ENCODE results near the gene PTPRD.
"Not testable (repeated sequence)": the region's sequence is repeated elsewhere in the genome, so short reads cannot be mapped to it uniquely, and the experiment has no call there.

PTPRD gene

DNA sequence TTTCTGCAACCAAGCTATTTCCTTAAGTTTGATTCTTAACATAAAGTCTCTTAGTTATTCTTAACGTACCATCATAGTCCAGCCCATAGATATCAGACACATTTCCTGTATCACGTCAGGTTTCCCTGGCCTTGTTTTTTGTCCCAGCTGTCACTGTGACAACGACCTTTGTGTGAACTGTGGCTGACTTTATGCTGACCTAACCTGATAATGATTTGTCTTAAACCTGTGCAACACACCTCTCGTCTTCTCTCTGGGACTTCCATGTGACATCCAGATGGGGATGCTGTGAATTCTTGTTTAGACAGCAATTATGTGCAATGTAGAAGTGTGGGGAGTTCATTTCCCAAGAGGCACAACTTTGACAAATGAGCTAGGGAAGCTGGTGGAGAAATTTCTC, 662.8 kb downstream of the PTPRD start:
- no peak for DNase-seq

DNA sequence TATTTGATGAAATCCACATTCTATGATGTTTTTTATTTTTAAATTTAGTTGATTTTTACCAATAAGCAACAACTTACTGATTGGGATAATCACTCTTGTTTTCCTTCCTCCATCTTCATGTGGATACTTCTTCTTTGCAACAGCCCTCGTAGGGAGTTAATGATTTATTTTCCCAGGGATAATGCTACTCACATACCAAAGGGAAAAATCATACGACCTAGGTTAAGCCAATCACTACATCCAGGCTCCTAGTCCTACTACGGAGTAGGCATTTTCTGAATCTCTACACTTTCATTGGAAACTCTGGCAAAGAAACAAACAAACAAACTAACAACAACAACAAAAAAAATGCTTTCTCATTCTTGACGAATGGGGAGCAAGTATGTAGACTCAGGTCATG, 663.4 kb downstream of the PTPRD start:
- DNase-seq = no peak

DNA sequence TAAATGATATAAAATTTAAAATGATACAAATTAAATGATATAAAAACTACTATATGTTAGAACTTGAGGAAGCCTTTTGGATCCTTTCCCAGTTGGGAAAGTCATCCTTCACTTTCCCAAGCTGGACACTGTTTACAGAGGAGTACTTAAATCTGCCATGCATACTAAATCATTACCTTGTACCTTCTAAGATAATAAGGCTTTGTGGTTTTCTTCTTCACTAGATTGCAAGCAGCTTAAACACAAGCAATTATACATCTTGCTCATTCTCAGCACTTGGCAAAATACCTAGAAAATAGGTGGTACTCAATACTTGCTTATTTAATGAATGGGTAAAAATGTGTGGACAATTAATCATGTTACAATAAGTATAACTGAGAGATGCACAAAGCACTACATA, 666.8 kb downstream of the PTPRD start:
- DNase-seq = no peak

DNA sequence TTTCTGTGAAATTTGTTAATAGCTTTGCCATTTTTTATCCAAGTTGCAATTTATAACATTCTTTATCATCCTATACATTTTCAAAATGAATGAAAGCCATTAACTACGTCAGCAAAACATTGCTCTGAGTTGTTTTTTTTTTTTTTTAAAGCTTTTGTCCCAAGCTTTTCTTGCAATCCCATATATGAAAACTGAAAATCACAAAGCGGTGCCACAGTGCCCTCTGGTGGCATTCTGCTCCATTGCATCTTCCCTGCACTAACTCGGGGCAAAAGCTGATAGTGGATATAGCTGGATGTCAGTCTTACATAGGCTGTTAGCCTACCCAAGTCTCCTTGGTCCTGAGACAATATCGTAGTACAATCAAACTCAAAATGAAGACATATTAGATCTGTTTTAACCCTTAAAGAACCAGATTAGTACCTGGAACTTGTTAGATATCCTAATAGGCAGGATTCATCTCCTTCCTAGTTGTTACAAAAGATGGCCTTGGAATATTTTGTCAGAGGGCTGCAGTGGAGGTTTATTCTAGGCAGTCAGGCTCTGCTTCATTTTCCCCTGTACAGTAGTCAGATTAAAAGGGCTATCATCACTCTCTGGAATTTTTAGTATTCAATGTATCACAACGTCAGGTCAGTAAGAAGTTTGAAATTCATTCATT, 669.9 kb downstream of the PTPRD start:
- peak; percentile 69 for DNase-seq

DNA sequence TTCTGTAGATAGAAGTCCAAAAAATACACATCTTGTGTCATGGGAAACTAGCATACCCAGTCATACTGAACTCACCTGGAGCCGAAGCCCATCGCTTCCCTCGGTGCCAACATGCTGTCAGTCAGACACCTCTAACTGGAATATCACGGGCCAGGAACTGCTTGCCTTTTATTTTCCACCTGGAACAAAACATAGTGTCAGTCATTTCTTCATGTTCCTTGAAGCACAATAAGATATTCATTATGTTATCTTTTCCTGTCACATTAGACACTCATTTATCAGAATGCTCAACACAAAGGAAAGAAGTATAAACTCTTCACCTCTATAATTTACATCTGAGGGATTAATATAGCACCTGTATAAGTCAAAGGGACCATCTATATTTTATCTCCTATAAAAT, 674.4 kb downstream of the PTPRD start:
- DNase-seq = no peak

DNA sequence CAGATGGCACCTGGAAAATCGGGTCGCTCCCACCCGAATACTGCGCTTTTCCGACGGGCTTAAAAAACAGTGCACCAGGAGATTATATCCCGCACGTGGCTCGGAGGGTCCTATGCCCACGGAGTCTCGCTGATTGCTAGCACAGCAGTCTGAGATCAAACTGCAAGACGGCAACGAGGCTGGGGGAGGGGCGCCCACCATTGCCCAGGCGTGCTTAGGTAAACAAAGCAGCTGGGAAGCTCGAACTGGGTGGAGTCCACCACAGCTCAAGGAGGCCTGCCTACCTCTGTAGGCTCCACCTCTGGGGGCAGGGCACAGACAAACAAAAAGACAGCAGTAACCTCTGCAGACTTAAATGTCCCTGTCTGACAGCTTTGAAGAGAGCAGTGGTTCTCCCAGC, 681.3 kb downstream of the PTPRD start:
- not testable (repeated sequence) for DNase-seq

DNA sequence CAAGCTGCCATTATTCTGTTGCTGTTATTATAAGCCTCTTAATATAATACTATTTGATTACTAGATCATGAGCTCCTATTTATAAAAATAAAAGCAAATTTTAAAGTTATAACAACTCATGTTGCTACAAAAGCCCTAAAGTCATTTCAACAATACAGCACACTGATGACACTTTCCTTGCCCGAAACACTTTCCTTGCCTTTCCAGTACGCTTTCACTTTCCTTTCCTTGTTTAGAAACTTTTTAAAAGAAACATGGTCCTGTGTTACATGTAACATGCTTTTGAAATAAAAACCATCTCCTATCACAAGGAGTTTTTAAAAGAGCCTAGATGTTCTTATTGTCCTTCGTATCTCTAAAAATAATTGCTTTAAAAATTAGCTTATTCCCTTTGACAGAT, 688.4 kb downstream of the PTPRD start:
- DNase-seq = no peak

DNA sequence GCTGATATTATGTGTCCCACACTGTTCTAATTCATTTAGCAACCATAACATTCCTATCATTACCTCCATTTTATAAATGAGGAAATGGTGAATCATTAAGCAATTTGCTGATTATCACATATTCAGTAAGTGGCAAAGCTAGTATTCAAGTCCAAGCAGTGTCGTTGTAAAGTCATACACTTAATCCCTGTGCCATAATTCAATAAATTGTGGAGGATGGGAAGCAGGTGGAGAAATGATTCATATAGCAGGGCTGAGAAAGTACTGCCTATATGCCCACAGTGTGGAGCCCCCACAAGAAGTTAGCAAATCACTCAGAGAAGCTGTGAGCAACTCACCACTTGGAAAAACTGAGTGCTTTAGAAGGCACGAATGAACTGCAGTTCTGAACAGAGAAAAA, 691.0 kb downstream of the PTPRD start:
- DNase-seq = no peak

DNA sequence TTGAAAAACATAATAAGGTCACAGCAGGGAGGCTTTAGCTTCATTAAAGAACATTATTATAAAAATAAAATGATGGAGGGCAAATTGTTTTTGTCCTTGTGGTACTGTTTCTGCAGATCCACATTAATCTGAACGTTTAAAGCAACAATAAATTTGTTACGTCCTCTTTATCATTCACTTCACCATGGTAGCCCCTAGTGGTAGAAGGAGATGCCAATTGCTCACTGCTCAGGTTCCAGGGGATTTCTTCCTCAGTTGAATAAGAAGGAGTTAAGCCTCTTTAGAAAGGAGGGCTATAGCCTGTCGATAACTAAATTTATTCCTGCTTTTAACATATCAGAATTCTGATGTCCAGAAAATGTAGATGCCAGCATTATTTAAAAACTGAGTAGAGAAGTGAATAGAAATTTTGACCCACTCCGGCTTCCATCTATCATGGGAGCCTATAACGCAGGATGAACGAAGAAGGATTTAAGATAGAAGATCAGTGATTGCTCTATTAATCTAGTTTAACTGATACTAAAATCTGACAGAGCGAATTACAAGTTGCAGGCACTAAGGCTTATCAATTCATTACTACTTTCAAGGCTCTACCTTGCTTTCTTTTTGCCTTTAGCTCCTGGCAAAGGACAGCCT, 692.3 kb downstream of the PTPRD start:
- DNase-seq = no peak

DNA sequence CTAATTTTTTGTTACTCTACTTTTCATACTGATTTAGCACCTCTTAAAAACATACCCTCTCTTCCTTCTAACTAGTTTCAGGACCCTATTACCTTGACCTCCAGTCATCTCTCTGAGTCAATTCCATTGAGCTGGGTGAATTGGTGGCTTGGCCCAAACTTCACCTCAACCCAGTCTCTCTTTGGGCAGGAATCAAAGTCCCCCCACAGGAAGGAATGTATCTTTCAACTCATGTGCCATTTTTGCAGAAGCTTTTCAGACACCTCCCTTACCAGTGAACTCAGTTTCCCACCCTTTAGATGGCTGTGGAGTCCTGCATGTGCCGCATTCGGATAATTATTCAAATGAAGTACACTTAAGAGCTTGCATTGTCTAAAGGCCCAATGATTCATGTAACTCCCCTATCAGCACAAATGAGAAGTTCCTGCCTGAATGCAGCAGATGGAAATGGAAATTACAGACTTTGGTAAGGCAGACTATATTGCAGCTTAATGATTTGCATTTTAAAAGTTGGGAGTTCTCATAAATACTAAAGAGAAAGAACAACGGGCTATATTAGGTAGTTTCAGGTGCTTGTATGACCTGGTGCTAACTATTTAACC, 693.5 kb downstream of the PTPRD start:
- peak; percentile 66 for DNase-seq

DNA sequence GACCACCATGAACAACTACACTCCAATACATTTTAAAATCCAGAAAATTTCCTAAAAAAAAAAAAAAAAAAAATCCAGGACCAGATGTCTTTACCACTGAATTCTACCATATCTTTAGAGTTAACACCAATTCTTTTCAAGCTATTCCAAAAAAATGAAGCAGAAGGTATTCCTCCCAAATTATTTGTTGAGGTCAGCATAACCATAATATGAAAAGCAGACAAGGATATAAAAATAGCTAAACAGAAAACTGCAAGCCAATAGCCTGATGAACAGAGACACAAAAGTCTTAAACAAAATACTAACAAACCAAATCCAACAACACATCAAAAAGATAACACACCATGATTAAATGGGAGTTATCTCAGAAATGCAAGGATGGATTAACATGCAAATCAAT, 695.4 kb downstream of the PTPRD start:
- DNase-seq = no peak

DNA sequence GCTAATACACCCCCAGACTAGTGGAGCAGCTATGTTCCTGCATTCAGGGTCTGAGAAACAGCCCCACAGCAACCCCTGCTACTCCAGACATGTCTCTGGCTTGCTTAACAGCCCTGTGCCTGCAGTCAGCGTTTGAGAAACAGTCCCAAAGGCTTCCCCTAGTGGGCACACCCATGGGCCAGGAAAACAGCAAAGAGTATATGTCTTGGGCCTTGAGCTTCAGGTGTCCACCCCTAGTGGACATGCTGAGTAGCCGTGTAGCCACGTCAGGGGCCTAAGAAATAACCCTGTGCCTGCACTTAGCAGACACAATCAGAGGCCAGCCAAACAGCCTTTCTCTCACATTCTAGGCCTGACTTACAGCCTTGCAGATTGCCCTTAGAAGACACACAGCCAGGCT, 698.6 kb downstream of the PTPRD start:
- no peak for DNase-seq

DNA sequence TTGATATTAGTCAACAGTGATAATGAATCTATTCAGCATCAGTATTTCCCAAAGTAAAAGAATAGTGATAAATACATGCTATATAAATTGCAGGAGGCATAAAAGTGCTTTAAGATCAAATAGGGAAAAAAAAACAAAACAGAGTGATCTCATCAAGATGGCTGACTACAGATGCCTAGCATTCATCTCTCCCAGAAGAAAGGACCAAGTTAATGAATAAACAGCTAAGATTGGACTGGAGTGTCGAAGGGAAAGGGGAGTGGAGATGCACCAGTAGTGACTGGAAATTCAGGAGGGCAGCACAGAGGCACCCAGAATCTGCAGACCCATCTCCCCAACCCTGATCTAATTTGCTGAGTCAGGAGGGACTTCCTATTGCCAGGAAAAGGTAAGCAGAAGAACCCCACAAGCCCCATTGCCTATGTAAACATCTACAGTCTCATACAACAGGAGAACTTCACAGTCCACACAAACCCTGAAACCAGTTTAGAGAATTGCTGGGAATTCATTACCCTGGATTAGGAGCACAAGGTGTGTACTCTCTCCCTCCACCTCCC, 699.4 kb downstream of the PTPRD start:
- no peak for DNase-seq

DNA sequence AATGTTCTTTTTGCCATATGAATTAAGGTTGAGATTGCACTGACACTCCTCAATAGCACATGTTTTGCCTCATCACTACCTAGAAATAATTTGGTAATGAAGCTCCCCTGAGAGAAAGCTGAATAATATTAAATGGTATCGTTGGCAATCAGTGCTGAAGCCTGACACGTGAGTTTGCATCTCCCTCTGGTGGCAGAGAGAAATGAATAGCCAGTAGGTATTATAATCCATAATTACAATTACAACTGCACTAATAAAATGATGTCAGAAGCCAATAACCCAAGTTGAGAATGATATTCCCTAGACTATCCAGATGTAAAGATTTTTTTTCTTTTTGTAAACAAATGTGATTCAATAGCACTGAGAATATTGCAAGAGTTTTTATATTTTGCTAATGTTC, 700.3 kb downstream of the PTPRD start:
- peak; percentile 39 for DNase-seq

DNA sequence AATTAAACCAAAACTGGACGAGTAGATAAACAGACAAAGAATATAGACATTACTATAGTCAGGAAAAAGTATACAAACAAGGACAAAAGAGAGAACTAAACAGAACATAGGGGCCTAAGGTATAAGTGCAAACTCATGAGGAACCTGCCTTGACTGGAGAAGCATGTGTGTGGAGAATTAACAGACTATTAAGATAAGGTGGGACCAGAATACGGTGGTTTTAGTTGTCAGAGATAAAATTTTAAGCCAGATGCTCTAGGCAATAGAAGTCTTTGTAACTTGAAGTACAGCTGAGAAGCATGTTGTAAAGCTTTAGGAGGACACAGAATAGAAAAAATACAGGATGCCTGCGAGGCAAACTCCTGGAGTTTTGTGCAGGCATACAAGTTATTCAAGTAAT, 707.1 kb downstream of the PTPRD start:
- no peak for DNase-seq

DNA sequence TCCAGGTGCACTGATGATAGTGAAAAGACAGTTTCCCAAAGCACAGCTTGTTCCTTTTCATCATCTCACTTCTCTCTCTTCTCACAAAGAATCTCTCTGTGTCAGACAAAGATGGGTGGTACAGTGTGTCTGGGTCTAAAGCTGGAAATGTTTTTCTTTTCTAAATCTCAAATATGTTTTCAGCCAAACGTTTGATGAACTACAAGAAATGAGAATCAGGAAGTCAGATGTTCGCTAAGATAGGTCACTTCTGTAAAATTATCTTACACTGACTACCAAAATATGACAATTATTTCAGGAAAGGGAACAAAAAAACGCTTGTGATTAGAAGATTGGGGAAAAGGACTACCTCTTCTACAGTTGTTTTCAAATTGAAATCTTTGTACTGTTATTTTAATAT, 708.8 kb downstream of the PTPRD start:
- DNase-seq = no peak

DNA sequence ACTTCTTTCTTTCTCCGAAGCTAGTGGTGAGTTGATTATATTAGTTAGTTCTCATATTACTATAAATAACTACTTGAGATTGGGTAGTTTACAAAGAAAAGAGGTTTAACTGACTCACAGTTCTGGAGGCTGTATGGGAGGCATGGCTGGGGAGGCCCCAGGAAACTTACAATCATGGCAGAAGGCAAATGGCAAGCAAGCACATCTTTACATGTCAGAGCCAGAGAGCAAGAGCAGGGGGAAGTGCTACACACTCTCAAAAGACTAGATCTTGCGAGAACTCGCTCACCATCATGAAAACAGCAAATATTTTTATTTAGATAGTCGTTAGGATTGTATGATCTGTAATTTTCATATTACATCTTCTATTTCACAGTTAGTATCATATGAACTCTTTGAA, 711.2 kb downstream of the PTPRD start:
- DNase-seq = no peak

DNA sequence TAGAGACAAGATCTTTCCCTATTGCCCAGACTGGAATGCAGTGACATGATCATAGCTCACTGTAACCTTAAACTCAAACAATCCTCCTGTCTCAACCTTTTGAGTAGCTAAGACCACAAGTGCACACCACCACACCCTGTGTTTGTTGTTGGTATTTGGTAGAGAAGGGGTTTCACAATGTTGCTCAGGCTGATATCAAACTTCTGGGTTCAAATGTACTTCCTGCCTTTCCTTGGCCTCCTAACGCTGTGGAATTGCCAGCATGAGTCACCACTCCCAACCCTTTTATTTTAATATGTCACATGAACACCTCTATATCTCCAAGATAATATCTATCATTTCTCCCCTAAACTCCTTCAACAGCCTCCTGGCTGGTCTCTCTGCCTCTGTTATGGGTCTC, 719.0 kb downstream of the PTPRD start:
- no peak for DNase-seq

DNA sequence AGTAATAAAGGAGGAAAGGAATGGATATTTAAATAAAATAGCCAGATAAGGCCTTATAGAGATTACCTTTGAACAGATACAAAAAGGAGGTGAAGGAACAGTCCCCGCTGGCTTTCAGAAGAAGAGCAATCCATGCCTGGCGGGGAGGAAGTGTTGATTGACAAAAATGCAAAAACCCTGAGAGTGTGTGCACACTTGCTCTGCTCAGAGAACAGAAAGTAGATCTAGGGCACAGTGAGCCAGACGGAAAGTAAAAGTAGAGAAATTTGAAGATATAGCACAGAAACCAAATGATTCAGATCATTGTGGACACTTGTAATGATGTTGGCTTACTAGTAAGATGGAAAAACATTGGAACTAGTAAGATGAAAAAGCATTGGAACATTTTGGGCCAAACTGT, 720.6 kb downstream of the PTPRD start:
- DNase-seq = no peak

DNA sequence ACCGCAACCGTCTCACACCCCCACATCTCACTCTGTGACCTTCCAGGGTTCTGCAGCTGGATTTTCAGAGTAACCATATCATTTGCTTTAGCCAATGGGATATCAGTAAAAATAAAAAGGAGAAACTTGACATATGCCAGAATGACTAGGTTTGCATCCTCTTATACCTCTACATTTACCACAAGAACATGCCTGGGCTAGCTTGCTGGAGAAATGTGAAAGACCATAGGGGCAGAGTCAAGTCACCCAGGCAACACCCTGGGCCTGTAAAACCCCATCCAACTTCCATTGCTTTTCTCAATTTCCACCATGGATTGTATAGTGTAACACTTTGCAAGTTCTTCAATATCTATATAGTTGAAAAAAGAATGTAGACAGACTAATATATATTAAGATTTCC, 731.1 kb downstream of the PTPRD start:
- DNase-seq = no peak

DNA sequence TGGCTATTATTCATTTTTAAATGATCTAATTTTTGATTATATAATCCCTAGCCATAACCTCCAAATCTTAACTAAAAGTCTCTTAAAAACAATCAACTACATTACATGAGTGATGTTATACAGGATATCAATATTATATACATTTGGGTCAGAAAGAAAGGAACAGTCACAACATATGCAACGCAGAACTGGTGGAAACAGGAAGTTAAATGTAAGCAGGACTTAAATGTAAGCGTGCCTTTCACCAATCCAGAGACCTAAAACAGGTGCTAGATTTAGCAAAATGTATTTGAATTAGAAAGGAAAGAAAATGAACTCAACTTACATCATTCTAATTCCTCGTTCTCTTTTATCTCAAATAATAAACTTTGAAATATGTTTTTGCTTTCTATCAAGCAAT, 738.5 kb downstream of the PTPRD start:
- no peak for DNase-seq

DNA sequence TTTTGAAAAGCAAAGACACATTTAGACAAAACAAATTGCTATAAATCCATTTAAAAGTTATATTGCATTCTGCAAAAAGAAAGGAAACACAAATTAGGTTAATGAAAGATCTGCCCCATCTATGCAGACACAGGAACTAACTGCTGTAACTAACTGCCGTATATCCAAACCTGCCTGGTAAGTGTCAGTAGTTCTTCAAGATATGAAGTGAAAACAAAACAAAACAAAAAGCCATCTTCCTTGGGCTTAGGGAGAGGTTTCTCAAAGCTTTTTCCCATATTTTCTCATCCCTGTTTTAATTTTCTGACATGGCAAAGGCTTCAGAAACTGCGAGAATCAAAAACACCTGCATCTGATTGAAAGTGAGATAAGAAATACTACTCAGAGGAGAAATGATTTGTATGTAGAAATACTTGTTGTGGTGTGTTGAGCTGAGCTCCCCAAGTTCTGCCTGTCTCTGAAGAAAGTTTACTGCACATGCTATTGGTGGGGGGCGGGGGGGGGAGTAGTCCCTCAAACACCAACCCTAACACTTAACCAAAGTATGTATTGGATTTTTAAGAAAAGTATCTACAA, 750.5 kb downstream of the PTPRD start:
- no peak for DNase-seq

DNA sequence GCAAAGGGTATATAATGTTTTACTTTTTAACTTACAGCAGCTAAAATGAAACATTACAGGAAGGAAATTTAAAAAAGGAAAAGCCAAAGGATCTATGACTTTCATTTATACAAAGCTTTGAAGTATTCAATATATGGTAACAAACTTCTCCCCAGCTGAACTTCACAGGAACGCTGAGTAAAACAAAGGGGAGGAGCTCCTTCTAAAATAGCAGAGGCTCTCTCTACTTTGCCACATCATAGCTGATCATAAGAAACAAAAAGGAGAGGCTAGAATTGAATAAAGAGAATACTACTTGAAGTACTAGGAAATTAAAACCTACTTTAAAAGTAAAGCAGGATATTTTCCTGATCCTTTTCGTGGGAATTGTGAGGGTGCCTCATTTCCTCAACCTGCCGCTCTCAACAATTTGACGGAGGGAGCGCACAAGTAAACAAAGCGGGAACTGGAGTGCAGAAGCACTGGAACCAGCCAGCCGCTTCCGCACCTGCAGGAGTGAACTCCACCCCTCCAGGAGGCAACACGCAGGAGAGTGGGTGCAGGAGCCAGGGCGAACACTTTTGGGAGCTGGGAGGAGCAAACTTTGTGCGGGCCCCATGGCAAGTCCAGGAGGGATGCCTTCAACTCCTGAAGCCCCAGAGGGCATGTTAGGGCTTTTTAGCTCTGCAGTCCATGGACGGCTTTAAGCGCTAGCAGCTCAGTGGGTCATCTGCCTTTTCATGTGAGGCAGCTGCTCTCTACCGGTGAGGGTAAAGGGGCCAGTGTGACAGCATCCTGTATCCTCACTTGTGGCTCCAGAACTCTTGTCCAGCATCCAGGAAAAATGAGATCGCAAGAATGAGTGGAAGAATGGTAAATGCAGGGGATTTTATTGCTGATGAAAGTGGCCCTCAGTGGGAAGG, 757.4 kb downstream of the PTPRD start:
- DNase-seq = no peak
